ENCODE data around the gene PARD3.
A peak's percentile ranks its signal among the peaks of the same experiment; 100 is the strongest.

PARD3 gene

DNA sequence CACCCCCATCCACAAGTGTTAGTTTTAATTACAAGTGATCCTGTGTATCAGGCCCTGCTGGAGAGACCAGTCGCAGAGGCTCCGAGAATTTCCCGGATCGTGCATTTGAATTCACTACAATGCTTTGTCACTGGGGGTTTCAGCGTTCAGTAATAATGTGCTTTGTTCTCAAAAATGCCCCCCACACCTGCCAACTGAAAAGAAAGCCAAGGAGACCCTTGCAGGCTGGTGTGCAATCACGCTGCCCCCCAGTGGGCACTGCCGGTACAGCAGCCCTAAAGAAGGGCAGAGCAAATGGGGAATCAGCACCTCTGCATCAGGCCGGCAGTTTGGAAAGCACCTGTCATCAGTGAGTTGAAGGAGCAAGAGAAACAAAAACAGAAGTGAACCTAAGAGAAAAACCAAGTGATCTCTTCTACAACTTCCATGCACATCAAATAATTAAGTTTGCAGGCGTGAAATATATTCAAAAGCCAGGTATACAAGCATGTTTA, 177.6 kb downstream of the PARD3 start:
- ATAC-seq (ENCODE audit: low read depth) (no peak), DNase-seq (ENCODE audit: low spot score) (no peak)
- Histone ChIP-seq H3K4me3 (ENCODE audit: severe bottlenecking) (no peak overlapping the region), H3K9me3 (ENCODE audit: severe bottlenecking) (no peaks in the 10 kb centered on the region), H3K27me3 (ENCODE audit: insufficient read depth, poor library complexity, severe bottlenecking) (no peaks in the 10 kb centered on the region), H3K36me3 (ENCODE audit: low read depth) (no peaks in the 10 kb centered on the region), H3K27ac (ENCODE audit: poor library complexity, severe bottlenecking) (no peak overlapping the region), H3K4me1 (ENCODE audit: insufficient read depth, poor library complexity, severe bottlenecking) (peaks cover 4% of the 10 kb centered on the region)
- TF ChIP-seq, protein P1, sequence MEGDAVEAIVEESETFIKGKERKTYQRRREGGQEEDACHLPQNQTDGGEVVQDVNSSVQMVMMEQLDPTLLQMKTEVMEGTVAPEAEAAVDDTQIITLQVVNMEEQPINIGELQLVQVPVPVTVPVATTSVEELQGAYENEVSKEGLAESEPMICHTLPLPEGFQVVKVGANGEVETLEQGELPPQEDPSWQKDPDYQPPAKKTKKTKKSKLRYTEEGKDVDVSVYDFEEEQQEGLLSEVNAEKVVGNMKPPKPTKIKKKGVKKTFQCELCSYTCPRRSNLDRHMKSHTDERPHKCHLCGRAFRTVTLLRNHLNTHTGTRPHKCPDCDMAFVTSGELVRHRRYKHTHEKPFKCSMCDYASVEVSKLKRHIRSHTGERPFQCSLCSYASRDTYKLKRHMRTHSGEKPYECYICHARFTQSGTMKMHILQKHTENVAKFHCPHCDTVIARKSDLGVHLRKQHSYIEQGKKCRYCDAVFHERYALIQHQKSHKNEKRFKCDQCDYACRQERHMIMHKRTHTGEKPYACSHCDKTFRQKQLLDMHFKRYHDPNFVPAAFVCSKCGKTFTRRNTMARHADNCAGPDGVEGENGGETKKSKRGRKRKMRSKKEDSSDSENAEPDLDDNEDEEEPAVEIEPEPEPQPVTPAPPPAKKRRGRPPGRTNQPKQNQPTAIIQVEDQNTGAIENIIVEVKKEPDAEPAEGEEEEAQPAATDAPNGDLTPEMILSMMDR (IDR thresholded peaks at IDR 0.05; ENCODE audit: poor library complexity, severe bottlenecking), result peak; percentile 93

DNA sequence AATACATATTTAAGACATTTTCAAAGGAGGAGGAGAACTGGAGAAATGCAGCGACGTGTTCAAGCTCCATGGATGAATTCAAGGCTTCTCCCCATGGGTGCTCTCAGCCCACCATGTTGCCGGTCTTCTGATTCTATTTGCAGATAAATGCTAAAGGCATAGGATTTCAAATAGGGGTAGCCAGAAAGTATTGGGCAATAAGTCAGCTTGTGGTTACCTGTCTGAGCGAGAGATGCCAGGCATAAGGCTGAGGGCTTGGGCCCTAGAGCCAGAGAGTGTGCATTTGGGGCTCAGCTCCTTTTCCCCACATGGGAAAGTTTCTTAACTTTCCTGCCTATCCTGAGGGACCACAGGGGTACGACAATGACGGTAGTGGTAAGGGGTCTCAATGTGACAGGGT, 180.0 kb downstream of the PARD3 start:
- peaks cover 4% of the 10 kb centered on the region for H3K4me1 ChIP-seq (ENCODE audit: insufficient read depth, poor library complexity, severe bottlenecking)
- H3K27me3 ChIP-seq (ENCODE audit: insufficient read depth, poor library complexity, severe bottlenecking), result no peaks in the 10 kb centered on the region
- DNase-seq (ENCODE audit: low spot score) (no peak), ATAC-seq (ENCODE audit: low read depth) (no peak)
- H3K27ac ChIP-seq (ENCODE audit: poor library complexity, severe bottlenecking), result no peak overlapping the region
- H3K36me3 ChIP-seq (ENCODE audit: low read depth), result no peaks in the 10 kb centered on the region
- H3K4me3 ChIP-seq (ENCODE audit: severe bottlenecking), result no peak overlapping the region
- H3K9me3 ChIP-seq (ENCODE audit: severe bottlenecking), result no peaks in the 10 kb centered on the region
- TF ChIP-seq, protein P1 (IDR thresholded peaks at IDR 0.05; ENCODE audit: poor library complexity, severe bottlenecking), result no peak

DNA sequence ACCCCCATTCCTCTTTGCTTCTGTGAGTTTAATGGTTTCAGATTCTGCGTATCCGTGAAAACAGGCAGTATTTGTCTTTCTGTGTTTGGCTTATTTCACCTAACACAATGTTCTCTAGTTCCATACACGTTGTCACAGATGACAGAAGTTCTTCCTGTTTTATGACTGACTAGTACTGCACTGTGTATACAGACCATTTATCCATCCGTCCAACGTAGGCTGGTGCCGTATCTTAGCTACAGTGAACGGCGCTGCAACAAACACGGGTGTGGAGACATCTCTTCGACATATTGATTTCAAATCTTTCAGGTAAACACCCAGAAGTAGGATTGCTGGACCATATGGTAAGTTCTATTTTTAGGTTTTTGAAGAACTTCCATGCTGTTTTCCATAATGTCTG, 181.7 kb downstream of the PARD3 start:
- Histone ChIP-seq H3K27me3 (ENCODE audit: insufficient read depth, poor library complexity, severe bottlenecking) (no peaks in the 10 kb centered on the region), H3K4me1 (ENCODE audit: insufficient read depth, poor library complexity, severe bottlenecking) (no peaks in the 10 kb centered on the region), H3K4me3 (ENCODE audit: severe bottlenecking) (no peak overlapping the region), H3K9me3 (ENCODE audit: severe bottlenecking) (no peaks in the 10 kb centered on the region), H3K27ac (ENCODE audit: poor library complexity, severe bottlenecking) (no peak overlapping the region), H3K36me3 (ENCODE audit: low read depth) (no peaks in the 10 kb centered on the region)
- DNase-seq (ENCODE audit: low spot score), result no peak
- no peak for ATAC-seq (ENCODE audit: low read depth)
- TF ChIP-seq, protein P1 (IDR thresholded peaks at IDR 0.05; ENCODE audit: poor library complexity, severe bottlenecking), result no peak

DNA sequence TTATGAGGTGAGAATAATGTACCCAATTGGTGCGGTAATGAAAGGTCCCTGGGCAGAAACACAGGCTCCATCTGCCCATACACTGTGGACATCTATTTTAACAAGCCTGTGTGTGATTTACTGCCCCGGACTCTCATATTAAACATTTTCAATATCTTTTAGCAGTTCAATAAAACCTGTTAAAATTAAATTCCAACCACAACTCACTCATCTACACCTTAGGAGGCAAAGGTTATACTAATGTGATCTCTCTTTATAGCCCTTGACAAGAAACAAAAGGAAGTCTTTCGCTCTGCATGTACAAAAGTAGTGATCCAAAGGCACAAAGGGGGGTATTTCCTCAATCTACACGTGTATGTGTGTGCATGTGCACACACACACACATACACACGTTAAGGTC, 186.0 kb downstream of the PARD3 start:
- Histone ChIP-seq H3K9me3 (ENCODE audit: severe bottlenecking) (no peaks in the 10 kb centered on the region), H3K4me1 (ENCODE audit: insufficient read depth, poor library complexity, severe bottlenecking) (peaks cover 5% of the 10 kb centered on the region), H3K4me3 (ENCODE audit: severe bottlenecking) (no peak overlapping the region), H3K27ac (ENCODE audit: poor library complexity, severe bottlenecking) (no peak overlapping the region), H3K27me3 (ENCODE audit: insufficient read depth, poor library complexity, severe bottlenecking) (no peaks in the 10 kb centered on the region), H3K36me3 (ENCODE audit: low read depth) (no peaks in the 10 kb centered on the region)
- DNase-seq (ENCODE audit: low spot score), result no peak
- no peak for ATAC-seq (ENCODE audit: low read depth)
- TF ChIP-seq, protein P1 (IDR thresholded peaks at IDR 0.05; ENCODE audit: poor library complexity, severe bottlenecking), result no peak

DNA sequence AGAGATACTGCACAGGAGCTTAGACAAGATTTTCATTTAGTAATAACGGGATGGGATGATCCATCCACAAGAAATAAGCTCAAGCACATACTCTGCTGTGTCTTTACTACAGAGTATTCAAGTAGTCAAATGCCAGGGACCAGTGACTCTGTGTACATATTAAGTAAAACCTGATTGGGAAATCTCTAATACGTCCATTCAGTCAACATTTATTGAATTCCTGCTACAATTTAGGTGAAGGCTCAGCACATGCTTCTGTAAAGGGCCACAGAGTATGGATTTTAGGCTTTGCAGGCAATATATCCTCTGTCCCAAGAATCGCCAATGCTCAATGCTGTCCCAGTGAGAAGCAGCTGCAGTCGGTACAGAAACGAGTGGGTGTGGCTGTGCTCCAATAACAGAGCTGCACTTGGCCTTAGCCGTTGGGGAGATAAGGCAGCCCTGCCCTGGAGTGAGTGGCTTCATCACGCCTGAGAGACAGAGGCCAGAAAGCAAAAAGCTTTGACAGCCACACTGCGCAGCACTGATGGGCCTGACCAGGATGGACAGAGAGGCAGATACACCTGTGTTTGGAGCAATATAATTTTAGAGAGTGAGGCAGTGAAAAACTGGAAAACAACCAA, 186.8 kb downstream of the PARD3 start:
- TF ChIP-seq, protein P1 (IDR thresholded peaks at IDR 0.05; ENCODE audit: poor library complexity, severe bottlenecking), result no peak
- H3K4me3 ChIP-seq (ENCODE audit: severe bottlenecking), result no peak overlapping the region
- no peaks in the 10 kb centered on the region for H3K9me3 ChIP-seq (ENCODE audit: severe bottlenecking)
- no peaks in the 10 kb centered on the region for H3K36me3 ChIP-seq (ENCODE audit: low read depth)
- no peak for ATAC-seq (ENCODE audit: low read depth)
- no peaks in the 10 kb centered on the region for H3K27me3 ChIP-seq (ENCODE audit: insufficient read depth, poor library complexity, severe bottlenecking)
- DNase-seq (ENCODE audit: low spot score), result no peak
- H3K27ac ChIP-seq (ENCODE audit: poor library complexity, severe bottlenecking), result no peak overlapping the region
- peaks cover 5% of the 10 kb centered on the region for H3K4me1 ChIP-seq (ENCODE audit: insufficient read depth, poor library complexity, severe bottlenecking)
